Stimulated activated naive CD8-positive, alpha-beta T cell treated with anti-CD3 and anti-CD28 coated beads, Interleukin-15, amount 100 ng/mL, for 72 hours (primary cell): Measurements from ENCODE around the gene SERPINA5.
A peak's percentile ranks its signal among the peaks of the same experiment; 100 is the strongest.
"Not testable (repeated sequence)": the region's sequence is repeated elsewhere in the genome, so short reads cannot be mapped to it uniquely, and the experiment has no call there.

Experiments
- ATAC-seq: fragments of 150-1000 bp; cut with Tn5 transposase; 2 replicates; pipeline ENCODE4 v1.10.0; 2021; ENCODE audit warnings: mild to moderate bottlenecking, moderate library complexity
- DNase-seq, 2 donors: peaks; one replicate each; pipeline ENCODE4 v3.0.0; 2021 to 2022
- H3K27ac Mint-ChIP-seq, 2 donors: one replicate each; pipeline ENCODE4 v1.8.0; 2022; ENCODE audit warnings: mild to moderate bottlenecking in 2 of 2, mixed read lengths in 2 of 2, moderate library complexity in 2 of 2
- H3K27me3 Mint-ChIP-seq: one replicate; pipeline ENCODE4 v1.8.0; 2022; ENCODE audit warnings: mixed read lengths
- H3K4me1 Mint-ChIP-seq: one replicate; pipeline ENCODE4 v1.8.0; 2022; ENCODE audit warnings: mild to moderate bottlenecking, mixed read lengths
- H3K4me3 Mint-ChIP-seq, 2 donors: one replicate each; pipeline ENCODE4 v1.8.0; 2022; ENCODE audit warnings: mild to moderate bottlenecking in 2 of 2, mixed read lengths in 2 of 2, moderate library complexity in 1 of 2
- H3K9me3 Mint-ChIP-seq, 2 donors: one replicate each; pipeline ENCODE4 v1.8.0; 2022; ENCODE audit warnings: mixed read lengths in 2 of 2

The SERPINA5 gene

GRCh38 chr14:94598816-94599655 lies 17.8 kb downstream of the SERPINA5 start:
- H3K4me1 Mint-ChIP-seq, result peaks cover 6% of the 10 kb centered on the region
- H3K27me3 Mint-ChIP-seq, result peaks cover 7% of the 10 kb centered on the region
- ATAC-seq (no peak), DNase-seq (no peak)
- H3K27ac Mint-ChIP-seq, result peak overlapping the region in 1 of 2 donors; percentile 23
- no peaks in the 10 kb centered on the region for H3K9me3 Mint-ChIP-seq
- H3K4me3 Mint-ChIP-seq, result no peak overlapping the region

- ATAC-seq, result no peak
- peaks cover 7% of the 10 kb centered on the region for H3K27me3 Mint-ChIP-seq
Measured at GRCh38 chr14:94599656-94600004, 18.4 kb downstream of the SERPINA5 start.

GRCh38 chr14:94600148-94600545 lies 18.9 kb downstream of the SERPINA5 start:
- Mint-ChIP-seq H3K4me3 (no peak overlapping the region), H3K27me3 (peaks cover 7% of the 10 kb centered on the region), H3K4me1 (peaks cover 6% of the 10 kb centered on the region), H3K9me3 (no peaks in the 10 kb centered on the region), H3K27ac (no peak overlapping the region)
- DNase-seq (no peak), ATAC-seq (no peak)

More at GRCh38 chr14:94599656-94600004, 18.4 kb downstream of the SERPINA5 start:
- no peak for DNase-seq
- H3K4me1 Mint-ChIP-seq, result peaks cover 6% of the 10 kb centered on the region
- peak overlapping the region in 1 of 2 donors; percentile 82 for H3K27ac Mint-ChIP-seq
- no peaks in the 10 kb centered on the region for H3K9me3 Mint-ChIP-seq
- H3K4me3 Mint-ChIP-seq, result no peak overlapping the region

GRCh38 chr14:94601884-94602391 lies 20.7 kb downstream of the SERPINA5 start:
- no peak overlapping the region for H3K4me3 Mint-ChIP-seq
- H3K9me3 Mint-ChIP-seq, result no peaks in the 10 kb centered on the region
- ATAC-seq (no peak), DNase-seq (no peak)
- peaks cover 7% of the 10 kb centered on the region for H3K27me3 Mint-ChIP-seq
- H3K4me1 Mint-ChIP-seq, result peaks cover 6% of the 10 kb centered on the region
- H3K27ac Mint-ChIP-seq, result no peak overlapping the region

GRCh38 chr14:94602722-94603121 lies 21.5 kb downstream of the SERPINA5 start:
- Mint-ChIP-seq H3K4me3 (no peak overlapping the region), H3K4me1 (peaks cover 6% of the 10 kb centered on the region), H3K9me3 (no peaks in the 10 kb centered on the region), H3K27me3 (peaks cover 7% of the 10 kb centered on the region), H3K27ac (no peak overlapping the region)
- ATAC-seq, result no peak
- DNase-seq, result no peak

- Mint-ChIP-seq H3K27ac (no peak overlapping the region), H3K27me3 (no peaks in the 10 kb centered on the region), H3K4me1 (no peaks in the 10 kb centered on the region), H3K4me3 (no peak overlapping the region), H3K9me3 (peaks cover 0 to 8% of the 10 kb centered on the region in 2 donors)
- no peak for ATAC-seq
- no peak for DNase-seq
Measured at GRCh38 chr14:94605361-94605760, 24.1 kb downstream of the SERPINA5 start.

GRCh38 chr14:94608966-94609365 lies 27.7 kb downstream of the SERPINA5 start:
- not testable (repeated sequence) for H3K27ac Mint-ChIP-seq, H3K4me3 Mint-ChIP-seq, H3K9me3 Mint-ChIP-seq, H3K27me3 Mint-ChIP-seq, H3K4me1 Mint-ChIP-seq, DNase-seq, ATAC-seq

GRCh38 chr14:94611179-94611578 lies 30.0 kb downstream of the SERPINA5 start:
- ATAC-seq, result no peak

GRCh38 chr14:94612174-94612573 lies 30.9 kb downstream of the SERPINA5 start, which contains the start of gene SERPINA3:
Gene SERPINA3 (plus strand): TSS chr14:94612391. CDS start chr14:94614442, 2,051 bp downstream.
- Mint-ChIP-seq H3K27me3 (no peaks in the 10 kb centered on the region), H3K4me3 (no peak within 1 kb of the TSS), H3K9me3 (peaks cover 0 to 21% of the 10 kb centered on the region in 2 donors), H3K4me1 (no peaks in the 10 kb centered on the region), H3K27ac (peak within 1 kb of the TSS in 1 of 2 donors; percentile 80)
- ATAC-seq (no peak), DNase-seq (no peak)

More at GRCh38 chr14:94611179-94611578, 30.0 kb downstream of the SERPINA5 start:
- Mint-ChIP-seq H3K4me3 (no peak overlapping the region), H3K27ac (no peak overlapping the region), H3K4me1 (no peaks in the 10 kb centered on the region), H3K27me3 (no peaks in the 10 kb centered on the region), H3K9me3 (peaks cover 0 to 11% of the 10 kb centered on the region in 2 donors)
- DNase-seq, result no peak

GRCh38 chr14:94612580-94613554 lies 31.6 kb downstream of the SERPINA5 start:
- ATAC-seq, result no peak
- H3K27me3 Mint-ChIP-seq, result no peaks in the 10 kb centered on the region
- DNase-seq, result no peak
- peaks cover 0 to 28% of the 10 kb centered on the region in 2 donors for H3K9me3 Mint-ChIP-seq
- no peaks in the 10 kb centered on the region for H3K4me1 Mint-ChIP-seq
- H3K27ac Mint-ChIP-seq, result peak overlapping the region in 1 of 2 donors; percentile 80
- H3K4me3 Mint-ChIP-seq, result no peak overlapping the region

GRCh38 chr14:94613720-94614644 lies 32.8 kb downstream of the SERPINA5 start:
- no peak for ATAC-seq
- Mint-ChIP-seq H3K27me3 (no peaks in the 10 kb centered on the region), H3K9me3 (peaks cover 0 to 36% of the 10 kb centered on the region in 2 donors), H3K4me1 (no peaks in the 10 kb centered on the region), H3K27ac (no peak overlapping the region), H3K4me3 (no peak overlapping the region)
- no peak for DNase-seq

GRCh38 chr14:94614802-94615201 lies 33.6 kb downstream of the SERPINA5 start:
- peaks cover 0 to 39% of the 10 kb centered on the region in 2 donors for H3K9me3 Mint-ChIP-seq
- no peak overlapping the region for H3K27ac Mint-ChIP-seq
- DNase-seq, result no peak
- ATAC-seq, result no peak
- no peak overlapping the region for H3K4me3 Mint-ChIP-seq
- H3K27me3 Mint-ChIP-seq, result no peaks in the 10 kb centered on the region
- no peaks in the 10 kb centered on the region for H3K4me1 Mint-ChIP-seq

GRCh38 chr14:94615254-94615653 lies 34.0 kb downstream of the SERPINA5 start:
- Mint-ChIP-seq H3K4me3 (no peak overlapping the region), H3K27me3 (no peaks in the 10 kb centered on the region), H3K9me3 (peaks cover 0 to 43% of the 10 kb centered on the region in 2 donors), H3K27ac (no peak overlapping the region), H3K4me1 (no peaks in the 10 kb centered on the region)
- no peak for ATAC-seq
- DNase-seq, result no peak

GRCh38 chr14:94615823-94616570 lies 34.8 kb downstream of the SERPINA5 start:
- DNase-seq (no peak), ATAC-seq (no peak)
- peaks cover 0 to 44% of the 10 kb centered on the region in 2 donors for H3K9me3 Mint-ChIP-seq
- no peak overlapping the region for H3K4me3 Mint-ChIP-seq
- H3K27ac Mint-ChIP-seq, result no peak overlapping the region
- no peaks in the 10 kb centered on the region for H3K27me3 Mint-ChIP-seq
- H3K4me1 Mint-ChIP-seq, result no peaks in the 10 kb centered on the region
